Stomach (tissue), 9 donors: ENCODE measurements around the gene SRP68. TPM values are rescaled to one million over a fixed set of nuclear protein-coding genes. Genes with fewer than 3 reads are reported as not detected.

Source experiments
- DNase-seq, 2 donors: peaks; one replicate each; pipeline versions ENCODE4 v3.0.0 to v3.0.0-alpha.2; 2013 to 2019
- H3K27ac ChIP-seq, 5 donors: fragments of 200-600 bp in 4 of 5; sonication (generic) in 4 of 5; one replicate each; pipeline ENCODE4 v1.5.1; 2013 to 2019; ENCODE audit warnings: mild to moderate bottlenecking in 1 of 5, moderate library complexity in 1 of 5
- H3K27me3 ChIP-seq, 3 donors: fragments of 200-600 bp; sonication (generic); one replicate each; pipeline ENCODE4 v1.5.1; 2017 to 2019; ENCODE audit warnings: mixed run types in 1 of 3
- H3K36me3 ChIP-seq, 4 donors: fragments of 200-600 bp; sonication (generic); 1 replicate in 3 of 4; 2 replicates in 1 of 4; pipeline ENCODE4 v1.5.1; 2016 to 2019
- H3K4me1 ChIP-seq, 4 donors: fragments of 200-600 bp; sonication (generic); one replicate each; pipeline ENCODE4 v1.5.1; 2016 to 2019
- H3K4me3 ChIP-seq, 4 donors: fragments of 200-600 bp; sonication (generic) in 3 of 4; one replicate each; pipeline ENCODE4 v1.5.1; 2016 to 2019; ENCODE audit warnings: mild to moderate bottlenecking in 1 of 4
- H3K9me3 ChIP-seq, 4 donors: fragments of 200-600 bp; sonication (generic); one replicate each; pipeline ENCODE4 v1.5.1; 2016 to 2019
- CTCF ChIP-seq, 7 experiments: fragments of 450-650 bp in 4 of 7; fragments of 200-600 bp in 3 of 7; sonication (generic) in 3 of 7; IDR thresholded peaks; one replicate each; pipeline ENCODE4 v1.5.1; 2016 to 2019; ENCODE audit warnings: antibody characterized with exemption in 7 of 7, control low read depth in 2 of 7, mild to moderate bottlenecking in 1 of 7
- EP300 ChIP-seq: sonication (generic); formaldehyde crosslinking; IDR thresholded peaks from one replicate; pipeline ENCODE4 v1.6.1; 2017; ENCODE audit warnings: antibody characterized with exemption
- POLR2A ChIP-seq, 4 donors: fragments of 450-650 bp; IDR thresholded peaks; one replicate each; pipeline ENCODE4 v1.6.1; 2016; ENCODE audit warnings: antibody characterized with exemption in 4 of 4, control low read depth in 2 of 4, mild to moderate bottlenecking in 1 of 4, moderate library complexity in 1 of 4
- POLR2AphosphoS5 ChIP-seq, 3 donors: sonication (generic); formaldehyde crosslinking; IDR thresholded peaks; one replicate each; pipeline ENCODE4 v1.6.1; 2016; ENCODE audit warnings: antibody characterized with exemption in 3 of 3
- WGBS, 5 donors: extraction: QIAGEN DNeasy Blood & Tissue Kit in 3 of 5; methylation state at CpG; one replicate each; pipeline versions ENCODE4 v1.1.5 to v1.1.7; 2013 to 2018; 5-methylcytosine and 5-hydroxymethylcytosine counted together
- intact Hi-C: fragments of 100-400 bp; cut with DNase I; formaldehyde crosslinking; loops from one replicate; pipeline ENCODE4 v1.15.1; 2023; ENCODE audit warnings: low total_unique reads
- polyA plus RNA-seq, 3 donors: library from polyadenylated mRNA; stranded (reverse); fragments of 200-250 nt; gene quantifications; one replicate each; pipeline ENCODE4 v1.2.3, GENCODE V29; 2013
- total RNA-seq, 5 donors: library from RNA; depleted of rRNA; stranded (reverse); fragments of >200 nt; gene quantifications; one replicate each; pipeline versions ENCODE4 v1.1.0 to v1.2.3, GENCODE V29; 2014 to 2016
- donor health status: healthy with polysubstance abuse.
- donor health status: Bipolar disorder and iron deficiency.
- donor health status: healthy.

Gene SRP68
- total and polyA plus RNA-seq, 8 donors, result 24.6 to 49.8 (median 42.9) TPM

- TF ChIP-seq CTCF (IDR thresholded peaks at IDR 0.05), result no peak
- no peak for TF ChIP-seq POLR2A (IDR thresholded peaks at IDR 0.05)
- TF ChIP-seq POLR2AphosphoS5 (IDR thresholded peaks at IDR 0.05), result no peak
- no peak for TF ChIP-seq EP300
- Histone ChIP-seq H3K4me1 (peaks cover 6 to 45% (median 14%) of the 10 kb centered on the region in 4 donors), H3K36me3 (peaks cover 0 to 9% (median 3%) of the 10 kb centered on the region in 4 donors), H3K27ac (no peak overlapping the region), H3K9me3 (no peaks in the 10 kb centered on the region), H3K4me3 (no peak overlapping the region), H3K27me3 (no peaks in the 10 kb centered on the region)
- WGBS, 5 donors, result 93 to 97% (median 95%) methylated on average over 6 of the region's 6 CpGs
- intact Hi-C loops, result no loop called here
- no peak for DNase-seq
Measured at GRCh38 chr17:76033139-76033538, 39.2 kb downstream of the SRP68 start.

- H3K4me1 ChIP-seq, result peaks cover 6 to 43% (median 15%) of the 10 kb centered on the region in 4 donors
Measured at GRCh38 chr17:76032780-76033108, 39.6 kb downstream of the SRP68 start.

GRCh38 chr17:76032073-76032779, 40.1 kb downstream of the SRP68 start:
- Histone ChIP-seq H3K27me3 (no peaks in the 10 kb centered on the region), H3K36me3 (no peaks in the 10 kb centered on the region), H3K4me1 (peaks cover 6 to 45% (median 17%) of the 10 kb centered on the region in 4 donors), H3K4me3 (no peak overlapping the region), H3K9me3 (no peaks in the 10 kb centered on the region), H3K27ac (no peak overlapping the region)
- intact Hi-C loops, result no loop called here
- TF ChIP-seq EP300, result no peak
- TF ChIP-seq CTCF (IDR thresholded peaks at IDR 0.05), result no peak
- no peak for TF ChIP-seq POLR2A (IDR thresholded peaks at IDR 0.05)
- TF ChIP-seq POLR2AphosphoS5 (IDR thresholded peaks at IDR 0.05), result no peak
- DNase-seq, result peak in 1 of 2 donors; percentile 54
- 77 to 91% (median 80%) methylated on average over 20 of the region's 20 CpGs for WGBS, 5 donors

More at GRCh38 chr17:76032780-76033108, 39.6 kb downstream of the SRP68 start:
- peaks cover 0 to 5% (median under 1%) of the 10 kb centered on the region in 4 donors for H3K36me3 ChIP-seq
- no peaks in the 10 kb centered on the region for H3K27me3 ChIP-seq
- no peak overlapping the region for H3K27ac ChIP-seq
- no peak overlapping the region for H3K4me3 ChIP-seq
- TF ChIP-seq EP300 (no peak), POLR2A (IDR thresholded peaks at IDR 0.05) (no peak)
- WGBS, 5 donors, result 86 to 93% (median 91%) methylated on average over 4 to 5 of the region's 5 CpGs
- intact Hi-C loops, result no loop called here
- no peaks in the 10 kb centered on the region for H3K9me3 ChIP-seq
- DNase-seq, result no peak

GRCh38 chr17:76027159-76027839, 45.0 kb downstream of the SRP68 start, which contains the start of gene EVPL:
EVPL (minus strand) TSS chr17:76027306; CDS start chr17:76027198, 108 bp downstream.
- peak within 1 kb of the TSS; percentile 29 to 48 (median 42) for H3K4me3 ChIP-seq
- TF ChIP-seq POLR2AphosphoS5 (IDR thresholded peaks at IDR 0.05), result peak in 1 of 3 donors; percentile 56
- TF ChIP-seq POLR2A (IDR thresholded peaks at IDR 0.05), result no peak
- intact Hi-C loops, result loop anchor here (10.0 kb wide), 1 partner anchor 268 kb away; no protein-coding TSS in a partner anchor
- DNase-seq, result peak; percentile 88 to 90
- H3K36me3 ChIP-seq, result peaks cover 0 to 11% (median 7%) of the 10 kb centered on the region in 4 donors
- peaks cover 0 to 3% (median 0%) of the 10 kb centered on the region in 3 donors for H3K27me3 ChIP-seq
- 27 to 73% (median 38%) methylated on average over 9 to 24 of the region's 24 CpGs for WGBS, 5 donors
- H3K27ac ChIP-seq, result peak within 1 kb of the TSS; percentile 26 to 77 (median 60)
- H3K9me3 ChIP-seq, result no peaks in the 10 kb centered on the region
- H3K4me1 ChIP-seq, result peaks cover 6 to 32% (median 18%) of the 10 kb centered on the region in 4 donors

- peak overlapping the region; percentile 26 to 77 (median 60) for H3K27ac ChIP-seq
- TF ChIP-seq EP300, result no peak
- TF ChIP-seq POLR2A (IDR thresholded peaks at IDR 0.05), result no peak
- TF ChIP-seq CTCF (IDR thresholded peaks at IDR 0.05), result no peak
- TF ChIP-seq POLR2AphosphoS5 (IDR thresholded peaks at IDR 0.05), result no peak
- peaks cover 0 to 12% (median 10%) of the 10 kb centered on the region in 4 donors for H3K36me3 ChIP-seq
- 25 to 74% (median 36%) methylated on average over 2 to 15 of the region's 15 CpGs for WGBS, 5 donors
- peaks cover 0 to 9% (median 0%) of the 10 kb centered on the region in 3 donors for H3K27me3 ChIP-seq
- no peaks in the 10 kb centered on the region for H3K9me3 ChIP-seq
- no peak for DNase-seq
- intact Hi-C loops, result loop anchor here (10.0 kb wide), 1 partner anchor 268 kb away; no protein-coding TSS in a partner anchor
- peak overlapping the region; percentile 29 to 48 (median 42) for H3K4me3 ChIP-seq
- H3K4me1 ChIP-seq, result peaks cover 6 to 32% (median 18%) of the 10 kb centered on the region in 4 donors
Measured at GRCh38 chr17:76026714-76027158, 45.6 kb downstream of the SRP68 start.
